Effector memory CD4-positive, alpha-beta T cell (primary cell): ENCODE results near the gene IFT20.

Experiments used
- DNase-seq, 3 donors: peaks; one replicate each; pipeline ENCODE4 v3.0.0-alpha.2; 2020
- H3K27ac ChIP-seq: 2 replicates; pipeline ENCODE4 v1.7.0; 2013; ENCODE audit warnings: mild to moderate bottlenecking, low read length, moderate library complexity; ENCODE audit not compliant: insufficient read depth, poor library complexity, severe bottlenecking
- H3K27me3 ChIP-seq: replicated peaks from 2 replicates; pipeline ENCODE4 v1.7.0; 2013; ENCODE audit warnings: mild to moderate bottlenecking, low read length; ENCODE audit not compliant: insufficient read depth, control insufficient read depth, poor library complexity, severe bottlenecking
- H3K36me3 ChIP-seq: 2 replicates; pipeline ENCODE4 v1.7.0; 2013; ENCODE audit warnings: mild to moderate bottlenecking, low read length, moderate library complexity; ENCODE audit not compliant: control insufficient read depth, insufficient read depth
- H3K4me1 ChIP-seq: 2 replicates; pipeline ENCODE4 v1.7.0; 2013; ENCODE audit warnings: low read length, mild to moderate bottlenecking; ENCODE audit not compliant: control insufficient read depth, insufficient read depth, poor library complexity, severe bottlenecking
- H3K4me3 ChIP-seq: 2 replicates; pipeline ENCODE4 v1.7.0; 2013; ENCODE audit warnings: low read length, low read depth, mild to moderate bottlenecking; ENCODE audit not compliant: insufficient read depth, poor library complexity, severe bottlenecking
- H3K9me3 ChIP-seq: 2 replicates; pipeline ENCODE4 v1.7.0; 2013; ENCODE audit warnings: mild to moderate bottlenecking, low read length, moderate library complexity; ENCODE audit not compliant: control insufficient read depth

The IFT20 gene

GRCh38 chr17:28282596-28282995 is 52.7 kb downstream of the IFT20 start:
- H3K4me3 ChIP-seq, result no peak overlapping the region
- H3K4me1 ChIP-seq, result peaks cover 4% of the 10 kb centered on the region
- H3K27ac ChIP-seq, result no peak overlapping the region
- no peak for DNase-seq
- no peaks in the 10 kb centered on the region for H3K27me3 ChIP-seq
- H3K36me3 ChIP-seq, result no peaks in the 10 kb centered on the region
- no peaks in the 10 kb centered on the region for H3K9me3 ChIP-seq

GRCh38 chr17:28280826-28281225 is 54.4 kb downstream of the IFT20 start:
- DNase-seq, result no peak
- H3K4me3 ChIP-seq, result no peak overlapping the region
- H3K9me3 ChIP-seq, result no peaks in the 10 kb centered on the region
- peaks cover 4% of the 10 kb centered on the region for H3K4me1 ChIP-seq
- no peaks in the 10 kb centered on the region for H3K27me3 ChIP-seq
- H3K36me3 ChIP-seq, result no peaks in the 10 kb centered on the region
- no peak overlapping the region for H3K27ac ChIP-seq

- Histone ChIP-seq H3K4me3 (no peak overlapping the region), H3K4me1 (peaks cover 4% of the 10 kb centered on the region), H3K36me3 (no peaks in the 10 kb centered on the region), H3K27ac (no peak overlapping the region), H3K9me3 (no peaks in the 10 kb centered on the region), H3K27me3 (peaks cover 7% of the 10 kb centered on the region)
- no peak for DNase-seq
Observed at GRCh38 chr17:28279411-28279810, 55.9 kb downstream of the IFT20 start.
